Measurements from ENCODE around the gene PLXND1.

GRCh38 chr3:129586746-129587430, 19.6 kb downstream of the PLXND1 start:
- no peak for TF ChIP-seq CTCF (IDR thresholded peaks at IDR 0.05)
- no peak for TF ChIP-seq POLR2A (IDR thresholded peaks at IDR 0.05)
